Hindlimb muscle (tissue), 1 donor: ENCODE data around the gene CDH4. TPM values are rescaled to one million over a fixed set of nuclear protein-coding genes. Genes with fewer than 3 reads are reported as not detected.
A peak's percentile ranks its signal among the peaks of the same experiment; 100 is the strongest.

Source experiments
- DNase-seq: peaks from one replicate; pipeline ENCODE4 v3.0.0-alpha.2; 2013
- polyA plus RNA-seq: library from polyadenylated mRNA; unstranded; fragments of 120-200 nt; gene quantifications from one replicate; pipeline ENCODE4 v1.2.1, GENCODE V29; 2013; ENCODE audit not compliant: insufficient read length

The CDH4 gene
- polyA plus RNA-seq, 1 donor: 1.0 TPM

DNA sequence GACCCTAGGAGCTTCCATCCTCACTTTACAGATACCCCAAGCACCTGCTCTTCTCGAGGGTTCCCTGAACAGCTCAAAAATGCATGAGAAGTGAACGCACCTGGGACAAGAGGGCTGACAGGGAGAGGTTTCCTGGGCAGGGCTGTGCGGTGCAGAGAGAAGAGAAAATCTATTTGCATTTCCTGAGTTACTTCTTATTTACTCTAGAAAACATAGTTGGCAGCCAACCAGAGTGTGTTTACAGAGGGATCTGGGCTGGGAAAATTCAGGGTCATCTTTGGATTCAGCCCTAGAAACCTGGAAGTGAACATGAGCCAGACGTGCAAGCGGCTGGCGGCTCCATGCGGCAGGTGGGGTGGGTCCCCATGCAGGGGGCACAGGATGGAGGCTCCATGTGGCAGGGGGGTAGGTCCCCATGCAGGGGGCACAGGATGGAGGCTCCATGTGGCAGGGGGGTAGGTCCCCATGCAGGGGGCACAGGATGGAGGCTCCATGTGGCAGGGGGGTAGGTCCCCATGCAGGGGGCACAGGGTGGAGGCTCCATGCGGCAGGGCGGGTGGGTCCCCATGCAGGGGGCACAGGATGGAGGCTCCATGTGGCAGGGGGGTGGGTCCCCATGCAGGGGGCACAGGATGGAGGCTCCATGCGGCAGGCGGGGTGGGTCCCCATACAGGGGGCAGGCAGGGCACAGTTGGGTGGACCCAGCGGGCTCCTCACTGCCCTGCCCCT, 471.6 kb downstream of the CDH4 start:
- DNase-seq: no peak

DNA sequence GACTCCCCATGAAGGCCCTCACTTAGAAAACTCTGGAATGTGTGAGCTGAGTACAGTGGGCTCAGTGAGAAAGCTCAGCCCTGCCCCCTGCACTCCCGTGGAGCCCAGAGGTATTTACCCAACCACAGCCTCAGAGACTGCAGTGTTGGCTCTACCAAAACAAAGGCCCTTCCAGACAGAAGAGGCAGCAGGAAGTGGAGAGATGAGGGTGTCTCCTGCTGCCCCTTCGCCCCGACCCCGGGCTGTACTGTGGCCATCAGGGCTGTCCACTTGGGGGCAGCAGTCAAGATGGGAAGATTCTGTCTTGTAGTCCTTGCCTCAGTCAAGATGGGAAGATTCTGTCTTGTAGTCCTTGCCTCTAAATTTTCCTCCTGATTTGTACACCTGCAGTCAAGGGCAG, 472.3 kb downstream of the CDH4 start:
- DNase-seq: no peak

DNA sequence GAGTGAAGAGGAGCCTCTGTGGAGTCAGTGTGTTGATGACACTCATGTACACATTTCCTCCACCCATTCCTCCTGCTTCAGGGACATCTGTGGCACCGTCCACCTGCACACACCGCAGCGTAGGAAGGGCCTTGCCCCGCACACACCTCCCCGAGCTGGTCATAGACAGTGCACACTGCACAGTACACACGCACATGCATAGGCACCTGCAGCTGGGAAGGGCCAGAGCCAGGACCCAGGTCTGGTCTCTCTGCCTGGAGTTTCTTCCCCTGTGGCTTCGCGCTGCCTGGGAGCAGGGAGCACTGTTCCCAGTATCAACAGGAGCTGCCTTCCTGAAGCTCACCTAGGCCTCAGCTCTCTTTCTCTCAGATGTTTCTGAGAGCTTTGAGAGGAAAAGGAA, 473.1 kb downstream of the CDH4 start:
- no peak for DNase-seq

DNA sequence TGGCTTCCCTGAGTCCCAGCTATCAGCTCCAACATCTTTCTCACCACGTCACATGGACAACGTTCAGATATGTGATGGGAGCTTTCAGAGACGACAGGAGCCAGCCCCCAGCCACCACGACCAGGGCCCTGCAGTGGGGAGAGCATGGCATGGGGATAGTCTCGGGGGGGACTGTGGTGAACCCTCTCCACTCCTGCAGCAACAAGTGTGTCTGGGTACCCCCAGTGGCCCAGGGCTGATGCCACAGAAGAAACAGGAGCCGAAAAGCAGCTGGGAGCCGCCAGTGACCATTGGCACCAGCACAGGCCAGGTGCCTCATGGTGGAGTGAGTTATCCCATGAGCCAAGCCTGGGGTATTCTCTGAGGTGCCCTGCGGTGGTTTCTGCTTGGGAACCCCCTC, 473.9 kb downstream of the CDH4 start:
- DNase-seq: no peak

GRCh38 chr20:61726979-61727378, 474.9 kb downstream of the CDH4 start:
- DNase-seq: no peak

- no peak for DNase-seq
Measured at GRCh38 chr20:61727761-61728160, 475.7 kb downstream of the CDH4 start.

GRCh38 chr20:61728326-61728725, 476.3 kb downstream of the CDH4 start:
- no peak for DNase-seq

DNA sequence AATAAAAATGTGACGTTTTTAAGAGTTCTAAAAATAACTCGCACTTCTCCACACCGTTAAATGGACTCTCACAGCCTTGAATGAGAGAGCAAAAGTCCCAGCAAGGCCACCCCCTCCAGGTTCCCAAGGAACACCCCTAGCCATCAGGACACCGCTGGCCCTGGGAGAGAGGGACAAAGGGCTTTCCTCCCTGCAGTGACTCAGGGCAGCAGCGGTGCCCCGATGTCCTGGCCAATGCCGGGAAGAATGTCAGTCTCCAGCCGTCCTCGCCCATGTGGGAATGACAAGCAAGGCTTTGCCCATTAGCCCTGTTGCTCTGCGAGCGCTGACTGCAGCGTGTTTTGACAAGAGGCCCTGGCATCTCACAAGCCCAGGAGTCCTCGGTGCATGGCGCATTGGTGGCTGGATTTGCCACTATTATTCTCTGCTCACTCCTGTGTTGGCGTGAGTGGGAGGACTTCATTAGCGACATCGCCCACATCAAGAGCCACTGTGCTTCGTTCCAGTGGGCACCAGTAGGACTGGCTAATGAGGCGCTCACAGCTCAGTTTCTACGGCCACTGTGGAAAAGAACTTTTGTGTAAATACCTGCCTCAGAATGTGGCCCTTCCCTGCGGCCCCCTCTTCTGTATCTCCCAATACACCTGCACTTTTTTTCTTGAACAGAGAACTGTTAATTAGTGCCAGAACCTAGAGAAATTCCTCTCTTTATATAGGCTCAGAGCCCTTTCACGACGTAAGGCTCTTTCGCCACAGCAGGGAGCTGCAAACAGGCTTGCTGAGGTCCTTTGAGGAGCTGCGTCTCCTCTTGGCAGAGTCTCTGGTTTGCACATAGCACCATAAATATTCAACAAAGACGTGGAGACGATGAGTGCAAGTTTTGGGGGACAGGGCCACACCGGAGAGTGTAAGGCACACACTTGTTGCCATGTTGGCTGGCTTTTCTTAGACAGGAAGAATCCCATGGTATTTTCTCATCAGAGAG, 477.0 kb downstream of the CDH4 start:
- DNase-seq: no peak

DNA sequence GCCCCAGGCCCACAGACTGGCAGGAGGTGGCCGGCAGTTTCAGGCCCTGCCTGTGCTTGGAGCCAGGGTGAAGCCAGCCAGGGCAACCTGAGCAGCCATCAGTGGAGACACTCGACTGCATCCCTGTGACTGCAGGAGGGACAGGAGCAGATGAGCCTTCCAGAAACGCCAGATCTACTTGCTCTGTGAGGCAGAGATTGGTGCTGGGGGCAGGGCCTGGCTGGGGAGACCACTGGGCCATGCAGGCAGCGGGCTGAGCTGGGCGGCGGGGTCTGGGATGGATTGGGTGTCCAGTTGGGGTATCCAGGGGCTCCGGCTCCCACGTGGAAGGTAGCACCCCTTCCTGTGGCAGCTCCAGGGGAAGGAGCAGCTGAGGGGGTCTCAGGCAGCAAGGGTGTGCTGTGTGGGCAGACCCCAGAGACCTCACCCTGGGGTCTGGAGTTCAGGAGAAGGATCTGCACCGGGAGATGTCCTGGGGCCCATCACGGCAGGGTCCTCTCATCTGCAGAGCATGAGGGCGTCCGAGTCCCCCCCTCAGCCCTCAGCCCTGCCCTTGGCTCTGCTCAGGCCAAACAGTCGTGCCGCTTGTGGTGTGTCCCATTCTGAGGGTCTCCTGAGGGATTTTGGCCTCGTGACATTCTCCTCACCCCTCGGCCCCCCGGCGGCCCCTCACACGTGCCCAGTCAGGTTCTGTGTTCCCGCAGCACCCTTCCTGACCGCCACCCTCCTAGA, 478.7 kb downstream of the CDH4 start:
- no peak for DNase-seq

GRCh38 chr20:61731363-61732181, 479.5 kb downstream of the CDH4 start:
- DNase-seq: no peak

DNA sequence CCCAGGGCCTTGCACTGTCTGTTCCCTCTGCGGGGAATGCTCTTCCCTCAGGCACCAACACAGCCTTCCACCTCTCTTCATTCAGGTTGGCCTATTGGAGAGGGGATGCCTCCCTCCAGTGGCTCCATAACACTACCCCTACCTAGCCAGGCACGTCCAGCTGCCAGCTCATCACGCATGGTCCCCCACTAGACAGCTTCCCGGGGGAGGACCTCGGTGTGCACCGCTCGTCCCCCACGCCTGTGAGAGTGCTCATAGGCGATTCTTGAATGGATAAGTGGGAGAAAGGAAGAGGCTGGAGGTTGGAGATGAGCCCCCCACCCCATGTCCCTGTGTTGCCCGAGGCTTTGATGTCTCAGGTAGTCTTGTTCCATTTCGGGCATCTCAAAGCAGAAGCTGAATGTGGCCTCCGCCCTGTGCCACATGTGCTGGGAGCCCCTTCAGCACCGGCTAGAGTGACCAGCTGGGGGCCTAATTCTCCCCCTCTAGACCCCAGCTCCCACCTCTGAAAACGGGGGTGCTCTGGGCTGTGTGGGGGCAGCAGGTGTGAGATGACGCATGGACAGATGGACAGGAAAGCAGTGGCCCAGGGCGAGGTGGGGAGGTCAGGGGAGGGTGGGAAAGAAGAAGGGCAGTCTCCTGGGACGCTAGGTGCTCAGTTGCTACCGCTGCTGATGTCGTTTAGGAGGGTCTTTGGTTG, 480.6 kb downstream of the CDH4 start:
- DNase-seq: no peak

GRCh38 chr20:61733216-61733615, 481.2 kb downstream of the CDH4 start:
- DNase-seq: no peak

GRCh38 chr20:61733891-61734732, 482.1 kb downstream of the CDH4 start:
- DNase-seq: no peak

- DNase-seq: peak; percentile 53
Measured at GRCh38 chr20:61734733-61735502, 482.9 kb downstream of the CDH4 start.

- DNase-seq: no peak
Measured at GRCh38 chr20:61735503-61735785, 483.4 kb downstream of the CDH4 start.

- no peak for DNase-seq
Measured at GRCh38 chr20:61736001-61736635, 484.1 kb downstream of the CDH4 start.

- no peak for DNase-seq
Measured at GRCh38 chr20:61736751-61737310, 484.8 kb downstream of the CDH4 start.

DNA sequence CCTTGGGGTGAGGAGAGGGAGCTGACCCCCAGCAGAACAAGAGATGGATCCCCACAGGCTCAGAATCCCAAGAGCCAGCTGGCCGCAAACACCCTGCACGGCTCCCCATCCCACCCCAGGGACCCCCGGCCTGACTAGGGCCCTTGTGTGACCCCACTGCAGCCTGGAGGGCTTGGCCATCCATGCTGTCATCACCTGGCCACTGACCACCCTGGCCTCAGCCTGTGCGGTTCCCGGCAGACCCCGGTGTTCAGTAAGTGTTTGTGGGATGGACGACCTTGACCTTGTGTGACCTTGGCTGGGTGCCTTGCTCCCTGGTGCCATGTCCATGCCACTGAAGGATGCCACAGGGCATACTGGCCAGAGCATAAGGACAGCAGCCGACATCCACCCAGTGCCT, 485.3 kb downstream of the CDH4 start:
- DNase-seq: no peak

- DNase-seq: no peak
Measured at GRCh38 chr20:61737812-61738443, 485.9 kb downstream of the CDH4 start.
